ENCODE data around the gene TMEM184B.

Gene TMEM184B

GRCh38 chr22:38176170-38176741, 96.6 kb downstream of the TMEM184B start:
- no peak for DNase-seq

GRCh38 chr22:38175206-38176118, 97.3 kb downstream of the TMEM184B start:
- no peak for DNase-seq

GRCh38 chr22:38174626-38175025, 98.2 kb downstream of the TMEM184B start:
- no peak for DNase-seq

- no peak for DNase-seq
These were observed 99.2 kb downstream of the TMEM184B start for GRCh38 chr22:38173641-38173906.

- no peak for DNase-seq
These were observed 99.8 kb downstream of the TMEM184B start for GRCh38 chr22:38172832-38173640.

GRCh38 chr22:38171927-38172831, 100.6 kb downstream of the TMEM184B start:
- DNase-seq: no peak

GRCh38 chr22:38170469-38170868, 102.3 kb downstream of the TMEM184B start:
- no peak for DNase-seq
